NCI-H2196 treated with DMSO at 0.1 percent for 48 hours (cell line): ENCODE measurements around the gene NF2.

Experiments used
- DNase-seq: peaks from one replicate; lab custom pipeline; 2025; ENCODE audit not compliant: unreplicated experiment; lab: John Stamatoyannopoulos, UW

NF2 gene

DNA sequence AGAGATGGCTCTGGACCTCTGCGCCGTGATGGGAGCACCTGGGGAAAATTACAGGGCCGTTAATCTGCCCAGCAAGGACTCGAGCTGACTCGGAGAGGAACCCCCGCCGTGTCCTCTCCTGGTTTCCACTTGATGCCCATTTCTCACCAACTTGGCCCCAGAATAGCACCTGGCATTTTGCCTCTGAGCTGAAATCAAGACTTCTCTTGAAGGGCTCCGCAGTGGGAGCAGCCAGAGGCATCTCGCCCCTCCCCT is 97.4 kb downstream of the NF2 start:
- no peak for DNase-seq

GRCh38 chr22:29701155-29701999 is 97.9 kb downstream of the NF2 start:
- peak; percentile 21 for DNase-seq

GRCh38 chr22:29702000-29702930 is 98.8 kb downstream of the NF2 start:
- DNase-seq = no peak

- no peak for DNase-seq
These were observed 99.6 kb downstream of the NF2 start for GRCh38 chr22:29702931-29703501.

- DNase-seq = no peak
These were observed 100.2 kb downstream of the NF2 start for GRCh38 chr22:29703569-29704195.

DNA sequence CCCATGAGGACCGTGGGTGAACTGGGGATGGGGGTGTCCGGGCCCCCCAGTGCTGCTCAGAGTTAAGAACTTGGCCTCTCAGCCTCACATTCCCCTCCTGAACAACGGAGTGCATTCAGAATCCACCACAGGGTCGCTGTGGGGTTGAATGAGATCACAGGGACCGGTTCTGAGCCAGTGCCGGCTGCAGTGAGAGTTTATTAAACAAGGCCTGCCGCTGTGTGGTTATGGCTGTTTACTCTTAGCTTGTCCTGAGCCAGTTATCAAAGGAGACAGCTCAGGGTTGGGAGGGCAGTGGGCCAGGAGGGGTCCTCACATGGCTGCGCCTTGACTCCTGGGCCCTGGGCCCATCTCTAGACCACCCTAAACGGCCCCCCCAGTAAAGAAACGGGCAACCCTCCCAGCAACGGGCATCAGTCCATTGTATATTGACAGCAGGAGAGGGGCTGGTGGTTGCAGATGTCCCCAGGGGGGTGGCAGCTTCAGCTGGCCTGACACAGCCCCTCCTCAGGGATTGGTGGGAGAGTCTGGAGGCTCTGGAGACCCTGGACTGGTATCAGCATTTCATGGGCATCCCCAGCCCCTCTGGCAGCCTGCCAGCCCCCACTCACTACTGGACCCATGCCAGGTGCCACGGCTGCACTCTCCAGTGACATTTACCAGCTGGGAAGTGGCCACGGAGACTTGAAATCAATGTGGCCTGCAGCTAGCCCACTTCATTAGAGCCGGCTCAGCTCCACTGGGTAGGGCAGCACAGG is 101.3 kb downstream of the NF2 start:
- no peak for DNase-seq

DNA sequence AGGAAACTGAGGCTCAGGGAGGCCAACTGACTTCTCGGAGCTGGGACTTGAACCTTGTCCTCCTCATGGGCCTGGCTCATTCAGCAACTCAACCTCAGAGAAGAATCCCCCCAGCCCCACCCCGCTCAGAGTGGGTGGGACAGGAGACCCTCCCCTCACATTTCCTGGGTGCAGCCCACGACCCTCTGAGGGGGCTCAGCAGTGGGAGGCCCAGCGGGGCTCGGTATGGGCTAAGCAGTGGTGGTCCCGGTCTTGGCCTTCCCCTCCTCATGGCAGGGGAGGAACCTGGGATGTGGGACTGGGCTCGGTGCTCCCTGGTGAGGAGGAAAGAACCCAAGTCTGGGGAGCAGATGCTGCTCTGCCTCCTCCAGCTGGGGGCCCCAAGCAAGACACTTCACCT is 102.2 kb downstream of the NF2 start:
- no peak for DNase-seq

DNA sequence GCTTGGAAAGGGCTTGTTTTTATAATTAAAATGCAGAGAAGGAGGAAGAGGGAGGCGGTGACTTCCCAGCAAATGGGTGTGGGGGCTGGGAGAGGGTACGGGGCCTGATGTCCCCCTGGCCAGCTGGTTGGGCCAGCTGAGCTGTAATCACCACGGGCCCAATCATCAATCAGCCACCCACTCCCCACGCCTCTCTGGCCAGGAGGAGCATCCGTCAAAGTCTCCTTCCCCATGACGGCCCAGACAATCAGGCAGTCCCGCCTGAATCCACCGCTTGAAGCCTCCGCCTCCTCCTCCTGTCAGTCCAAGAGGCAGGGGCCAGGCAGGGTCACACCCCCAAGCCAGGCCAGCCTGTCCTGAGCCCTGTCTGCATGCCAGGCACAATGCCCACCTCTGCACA is 103.1 kb downstream of the NF2 start:
- DNase-seq = no peak

DNA sequence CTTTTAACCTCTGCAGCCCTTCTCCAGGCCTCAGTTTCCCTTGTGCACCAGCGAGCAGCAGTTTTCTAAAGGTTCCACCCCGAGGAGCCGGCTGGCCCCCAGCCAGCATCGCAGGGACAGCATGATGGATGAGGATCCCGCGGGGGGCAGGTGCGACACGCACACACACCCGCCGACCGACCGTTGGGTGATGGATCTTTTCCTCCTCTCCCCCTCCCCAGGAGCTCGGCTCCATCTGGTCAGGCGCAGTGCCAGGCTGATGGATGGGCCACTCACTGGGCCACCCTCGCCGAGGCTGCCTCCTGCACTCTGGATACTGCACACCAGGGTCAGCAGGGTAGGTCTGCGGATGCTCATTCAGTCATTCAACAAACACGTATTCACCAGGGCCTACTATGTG is 103.6 kb downstream of the NF2 start:
- no peak for DNase-seq

GRCh38 chr22:29707471-29707870 is 104.0 kb downstream of the NF2 start:
- DNase-seq = no peak

- no peak for DNase-seq
These were observed 106.8 kb downstream of the NF2 start for GRCh38 chr22:29710193-29710592.

- no peak for DNase-seq
These were observed 107.6 kb downstream of the NF2 start for GRCh38 chr22:29710922-29711593.

- no peak for DNase-seq
These were observed 108.7 kb downstream of the NF2 start for GRCh38 chr22:29712119-29712518.

- no peak for DNase-seq
These were observed 109.8 kb downstream of the NF2 start for GRCh38 chr22:29713156-29713727.

DNA sequence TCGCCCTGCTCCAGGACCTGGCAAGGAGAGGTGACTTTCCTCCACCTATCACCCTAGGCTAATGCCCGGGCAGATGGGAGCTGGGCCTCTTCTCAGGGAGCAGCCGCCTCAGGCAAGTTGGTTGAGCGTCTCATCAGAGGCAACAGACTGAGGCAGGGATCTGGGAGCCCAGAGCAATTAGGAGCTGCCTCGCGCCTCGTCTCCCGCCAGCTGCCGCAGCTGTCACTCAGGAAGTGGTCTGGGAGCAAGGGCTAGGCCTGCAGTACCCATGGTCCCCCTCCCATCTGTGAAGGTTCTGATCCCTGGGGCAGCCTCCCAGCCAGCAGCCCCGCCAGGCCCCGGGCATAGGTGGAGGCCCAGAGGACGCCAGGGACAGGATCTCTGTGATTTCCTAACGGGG is 111.8 kb downstream of the NF2 start:
- no peak for DNase-seq

DNA sequence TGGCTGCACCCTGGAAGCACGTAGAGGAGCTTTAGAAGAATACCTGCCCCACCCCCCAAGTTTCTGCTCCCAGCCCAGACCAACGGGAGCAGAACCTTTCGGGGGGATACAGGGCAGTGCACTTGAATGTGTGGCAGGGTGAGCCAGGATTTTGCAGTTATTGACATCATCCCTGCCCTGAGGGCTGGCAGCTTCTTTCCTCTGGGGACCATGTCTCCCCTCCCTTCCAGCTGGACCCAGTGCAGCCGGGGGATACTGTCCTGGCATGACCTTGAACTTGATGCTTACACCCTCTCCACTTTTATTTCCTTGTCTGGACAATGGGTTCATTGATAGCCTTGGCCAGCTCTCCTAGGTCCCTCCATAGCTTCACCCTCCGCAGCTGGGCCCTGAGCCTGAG is 112.3 kb downstream of the NF2 start:
- no peak for DNase-seq

DNA sequence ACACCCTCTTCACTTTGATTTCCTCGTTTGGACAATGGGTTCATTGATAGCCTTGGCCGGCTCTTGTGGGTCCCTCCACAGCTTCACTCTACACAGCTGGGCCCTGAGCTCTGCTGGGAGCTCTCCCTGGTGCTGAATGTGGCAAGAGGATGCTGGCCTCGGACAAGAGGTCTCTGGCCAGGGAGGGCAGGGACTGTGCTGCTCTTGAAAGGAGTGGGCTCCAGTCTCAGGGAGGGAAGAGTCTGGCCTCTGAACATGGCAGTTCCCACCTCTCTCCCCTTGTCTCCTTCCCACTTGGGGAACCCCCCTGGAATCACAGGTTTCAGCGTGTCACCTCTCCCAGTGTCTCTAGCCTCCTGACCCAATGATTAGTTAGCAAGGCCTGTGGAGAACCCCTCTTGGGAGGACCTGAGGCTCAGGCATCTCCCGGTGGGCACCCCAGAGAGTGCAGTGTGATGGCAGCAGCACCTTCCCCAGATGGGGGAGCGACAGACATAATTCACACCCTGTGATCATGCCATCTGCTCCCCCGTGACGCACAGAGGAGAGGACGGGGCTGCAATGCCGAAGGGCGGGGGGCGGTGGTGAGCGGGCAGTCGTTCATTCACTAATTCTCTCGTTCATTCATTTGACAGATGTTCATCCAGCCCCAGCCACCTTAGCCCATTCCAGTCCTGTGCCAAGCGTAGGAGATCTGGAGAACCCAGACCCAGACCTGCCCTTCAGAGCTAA is 113.5 kb downstream of the NF2 start:
- no peak for DNase-seq

DNA sequence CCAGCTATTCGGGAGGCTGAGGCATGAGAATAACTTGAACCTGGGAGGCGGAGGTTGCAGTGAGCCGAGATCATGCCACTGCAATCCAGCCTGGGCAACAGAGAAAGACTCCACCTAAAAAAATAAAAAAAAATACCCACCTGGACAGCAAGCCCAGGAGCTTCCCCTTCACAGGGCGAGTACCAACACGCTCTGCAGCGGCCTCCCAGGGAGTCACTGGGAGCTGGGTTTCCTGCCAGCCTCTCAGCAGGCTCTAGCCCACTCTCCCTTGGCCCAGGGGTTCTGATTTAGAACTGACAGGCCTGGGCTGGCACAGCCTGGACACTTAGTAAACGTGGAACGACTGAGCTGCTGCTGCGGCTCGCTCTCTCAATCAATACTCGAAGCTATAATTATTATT is 114.4 kb downstream of the NF2 start:
- DNase-seq = no peak
